ENCODE data around the gene TSPOAP1.

GRCh38 chr17:58338841-58339754, 10.5 kb upstream of the TSPOAP1 start:
- TF ChIP-seq MEF2A (IDR thresholded peaks at IDR 0.05; ENCODE audit: borderline replicate concordance, low read depth) = no peak
- no peak for TF ChIP-seq FOXJ3 (CRISPR knock-in tag; IDR thresholded peaks at IDR 0.05)
- TF ChIP-seq CTCF (IDR thresholded peaks at IDR 0.05) = no peak
- TF ChIP-seq YY1 (IDR thresholded peaks at IDR 0.05; ENCODE audit: low read depth) = no peak
- TF ChIP-seq RXRA (IDR thresholded peaks at IDR 0.05; ENCODE audit: borderline replicate concordance, low read depth) = no peak
- TF ChIP-seq CHD2 (IDR thresholded peaks at IDR 0.05; ENCODE audit: low read length, partially characterized antibody) = no peak
- TF ChIP-seq REST (IDR thresholded peaks at IDR 0.05; ENCODE audit: low read depth, low read length) = no peak
- TF ChIP-seq, protein P1, sequence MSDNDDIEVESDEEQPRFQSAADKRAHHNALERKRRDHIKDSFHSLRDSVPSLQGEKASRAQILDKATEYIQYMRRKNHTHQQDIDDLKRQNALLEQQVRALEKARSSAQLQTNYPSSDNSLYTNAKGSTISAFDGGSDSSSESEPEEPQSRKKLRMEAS (IDR thresholded peaks at IDR 0.05; ENCODE audit: low read depth) = no peak
- TF ChIP-seq TAF1 (IDR thresholded peaks at IDR 0.05; ENCODE audit: borderline replicate concordance, low read depth, low read length) = no peak
- no peak for TF ChIP-seq JUND (IDR thresholded peaks at IDR 0.05)
- no peak for TF ChIP-seq EZH2phosphoT487 (IDR thresholded peaks at IDR 0.05; ENCODE audit: borderline replicate concordance, low read depth)
- no peak for TF ChIP-seq EP300 (IDR thresholded peaks at IDR 0.05; ENCODE audit: borderline replicate concordance in 1 of 2, low read depth in 1 of 2, low read length in 1 of 2)

Measured in SK-N-SH (cell line).